Bronchial epithelial cell (primary cell): ENCODE measurements around the gene ADGRG6. TPM values are rescaled to one million over a fixed set of nuclear protein-coding genes. Genes with fewer than 3 reads are reported as not detected.

Experiments used
- DNase-seq: peaks from one replicate; pipeline ENCODE4 v3.0.0-alpha.2; 2010; ENCODE audit warnings: low read depth
- FAIRE-seq: peaks from 2 replicates; lab custom pipeline; 2011; peaks lifted over from hg19 to GRCh38; lab: Jason Lieb, UNC
- H3K27me3 ChIP-seq: 2 replicates; pipeline ENCODE4 v1.5.1; 2011; ENCODE audit warnings: low read length; ENCODE audit not compliant: control insufficient read depth, insufficient read depth
- H3K36me3 ChIP-seq: 2 replicates; pipeline ENCODE4 v1.5.1; 2011; ENCODE audit warnings: low read length; ENCODE audit not compliant: control insufficient read depth, insufficient read depth
- H3K4me3 ChIP-seq: 2 replicates; pipeline ENCODE4 v1.5.1; 2011; ENCODE audit warnings: mild to moderate bottlenecking, low read depth, low read length, control low read depth
- total RNA-seq: library from RNA; depleted of rRNA; stranded (reverse); fragments of >200 nt; gene quantifications from 2 replicates; pipeline ENCODE4 v1.2.1, GENCODE V29; 2014
- TF ChIP-seq, protein P1 (sequence below): IDR thresholded peaks from 2 replicates; pipeline ENCODE4 v1.5.1; 2011; ENCODE audit warnings: mild to moderate bottlenecking, moderate library complexity, low read length, control low read depth, inconsistent platforms; ENCODE audit not compliant: insufficient read depth, severe bottlenecking

The ADGRG6 gene
- total RNA-seq, 1 donor from 2014 or later: 12.4 TPM

DNA sequence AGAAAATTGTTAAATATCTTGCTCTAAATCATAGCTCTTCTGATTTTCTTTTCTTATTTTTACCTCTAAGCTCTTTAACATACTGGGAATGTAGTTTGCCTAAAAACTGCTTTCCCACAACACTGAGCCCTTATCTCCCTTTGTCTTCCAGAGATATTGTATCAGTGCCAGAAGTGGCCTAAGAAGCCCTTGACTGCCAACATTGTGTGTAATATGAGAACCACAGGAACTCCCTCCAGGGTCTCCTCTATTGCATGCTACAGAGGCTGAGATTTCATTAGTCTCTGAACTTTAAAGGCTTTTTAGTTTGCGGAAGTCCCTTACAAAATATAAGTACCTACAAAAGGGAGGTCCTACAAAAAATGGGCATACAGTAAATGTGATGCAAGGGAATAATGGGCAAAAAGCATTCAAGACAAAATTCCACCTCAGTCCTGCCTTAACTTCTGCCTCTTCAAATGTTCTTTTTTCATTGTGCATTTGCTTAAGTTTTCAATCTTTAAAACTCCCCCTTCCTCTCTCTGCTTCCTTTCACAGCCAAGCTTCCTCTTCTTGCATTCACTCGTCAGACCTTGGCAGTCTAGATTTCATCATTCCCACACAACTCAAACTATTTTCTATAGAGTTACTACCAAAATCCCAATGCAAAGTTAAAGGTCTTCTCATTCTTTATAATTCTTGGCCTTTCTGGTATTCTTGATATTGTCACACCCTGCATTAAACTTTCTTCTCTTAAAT, 76.5 kb downstream of the ADGRG6 start:
- no peak for FAIRE-seq
- TF ChIP-seq, protein P1, sequence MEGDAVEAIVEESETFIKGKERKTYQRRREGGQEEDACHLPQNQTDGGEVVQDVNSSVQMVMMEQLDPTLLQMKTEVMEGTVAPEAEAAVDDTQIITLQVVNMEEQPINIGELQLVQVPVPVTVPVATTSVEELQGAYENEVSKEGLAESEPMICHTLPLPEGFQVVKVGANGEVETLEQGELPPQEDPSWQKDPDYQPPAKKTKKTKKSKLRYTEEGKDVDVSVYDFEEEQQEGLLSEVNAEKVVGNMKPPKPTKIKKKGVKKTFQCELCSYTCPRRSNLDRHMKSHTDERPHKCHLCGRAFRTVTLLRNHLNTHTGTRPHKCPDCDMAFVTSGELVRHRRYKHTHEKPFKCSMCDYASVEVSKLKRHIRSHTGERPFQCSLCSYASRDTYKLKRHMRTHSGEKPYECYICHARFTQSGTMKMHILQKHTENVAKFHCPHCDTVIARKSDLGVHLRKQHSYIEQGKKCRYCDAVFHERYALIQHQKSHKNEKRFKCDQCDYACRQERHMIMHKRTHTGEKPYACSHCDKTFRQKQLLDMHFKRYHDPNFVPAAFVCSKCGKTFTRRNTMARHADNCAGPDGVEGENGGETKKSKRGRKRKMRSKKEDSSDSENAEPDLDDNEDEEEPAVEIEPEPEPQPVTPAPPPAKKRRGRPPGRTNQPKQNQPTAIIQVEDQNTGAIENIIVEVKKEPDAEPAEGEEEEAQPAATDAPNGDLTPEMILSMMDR: no peak
- Histone ChIP-seq H3K27me3 (no peaks in the 10 kb centered on the region), H3K4me3 (no peak overlapping the region), H3K36me3 (no peaks in the 10 kb centered on the region)
- DNase-seq: peak; percentile 67

DNA sequence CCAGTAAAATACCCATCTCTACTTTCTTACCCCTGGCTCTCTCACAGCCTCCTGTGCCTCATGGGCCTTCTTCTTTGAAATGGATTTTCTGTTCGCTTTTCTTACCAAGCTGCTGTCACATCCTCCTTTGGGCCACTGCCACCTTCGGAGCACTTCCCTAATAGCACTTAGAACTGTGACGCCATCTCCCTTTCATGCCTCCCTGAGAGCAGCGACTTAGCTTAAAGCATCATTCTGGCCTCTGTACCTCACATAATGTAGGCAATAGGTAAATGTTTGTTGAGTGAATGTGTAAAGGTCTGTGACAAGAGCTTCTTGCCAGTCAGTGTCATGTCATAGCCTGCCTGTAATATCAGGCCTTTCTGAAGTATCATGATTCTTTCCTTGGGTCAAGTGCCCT, 78.8 kb downstream of the ADGRG6 start:
- TF ChIP-seq, protein P1: no peak
- no peak for DNase-seq
- Histone ChIP-seq H3K27me3 (no peaks in the 10 kb centered on the region), H3K36me3 (no peaks in the 10 kb centered on the region), H3K4me3 (no peak overlapping the region)
- FAIRE-seq: no peak

DNA sequence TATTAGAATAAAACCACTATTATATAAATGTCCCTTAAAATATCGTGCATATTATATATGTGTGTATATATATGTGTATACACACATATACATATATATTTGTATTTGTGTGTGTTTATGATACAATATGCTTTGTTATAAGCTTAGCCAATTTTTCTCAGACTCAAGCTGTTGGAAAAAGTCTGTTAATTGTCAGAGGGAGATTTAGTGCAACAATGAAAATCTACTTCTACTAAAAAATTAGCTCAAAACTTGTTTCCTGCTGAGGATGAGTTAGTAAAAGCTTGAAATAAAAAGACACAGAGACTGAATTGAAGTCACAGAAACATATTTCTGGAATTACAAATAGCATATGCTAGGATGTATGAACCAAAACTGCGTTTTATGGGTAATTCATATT, 79.4 kb downstream of the ADGRG6 start:
- DNase-seq: no peak
- H3K27me3 ChIP-seq: no peaks in the 10 kb centered on the region
- no peak for FAIRE-seq
- TF ChIP-seq, protein P1: no peak
- no peak overlapping the region for H3K4me3 ChIP-seq
- H3K36me3 ChIP-seq: no peaks in the 10 kb centered on the region

DNA sequence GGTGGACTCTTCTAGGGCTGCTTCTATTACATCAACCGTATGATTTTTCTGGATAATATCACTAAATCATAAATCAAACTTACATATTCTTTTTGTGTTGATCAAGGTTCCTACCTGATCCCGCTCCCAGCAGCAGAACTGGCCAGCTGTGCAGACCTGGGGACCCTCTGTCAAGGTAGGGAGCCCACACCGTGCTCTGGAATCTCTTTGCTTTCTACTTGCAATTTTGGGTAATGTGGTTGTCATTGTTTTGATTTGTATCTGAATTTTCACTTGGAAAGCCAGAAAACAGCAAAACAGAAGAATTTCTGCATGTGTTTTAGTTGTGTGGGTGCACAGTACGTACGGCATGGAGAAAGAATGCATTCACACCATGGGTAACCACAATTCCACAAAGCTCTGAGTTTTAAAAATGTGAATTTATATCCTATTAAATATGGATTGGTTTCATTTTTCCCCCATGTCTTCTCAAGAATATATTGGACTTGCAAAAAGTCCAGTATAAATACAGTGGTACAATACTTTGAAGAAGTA, 80.1 kb downstream of the ADGRG6 start:
- no peak for FAIRE-seq
- Histone ChIP-seq H3K36me3 (no peaks in the 10 kb centered on the region), H3K27me3 (no peaks in the 10 kb centered on the region), H3K4me3 (no peak overlapping the region)
- no peak for DNase-seq
- TF ChIP-seq, protein P1: no peak

DNA sequence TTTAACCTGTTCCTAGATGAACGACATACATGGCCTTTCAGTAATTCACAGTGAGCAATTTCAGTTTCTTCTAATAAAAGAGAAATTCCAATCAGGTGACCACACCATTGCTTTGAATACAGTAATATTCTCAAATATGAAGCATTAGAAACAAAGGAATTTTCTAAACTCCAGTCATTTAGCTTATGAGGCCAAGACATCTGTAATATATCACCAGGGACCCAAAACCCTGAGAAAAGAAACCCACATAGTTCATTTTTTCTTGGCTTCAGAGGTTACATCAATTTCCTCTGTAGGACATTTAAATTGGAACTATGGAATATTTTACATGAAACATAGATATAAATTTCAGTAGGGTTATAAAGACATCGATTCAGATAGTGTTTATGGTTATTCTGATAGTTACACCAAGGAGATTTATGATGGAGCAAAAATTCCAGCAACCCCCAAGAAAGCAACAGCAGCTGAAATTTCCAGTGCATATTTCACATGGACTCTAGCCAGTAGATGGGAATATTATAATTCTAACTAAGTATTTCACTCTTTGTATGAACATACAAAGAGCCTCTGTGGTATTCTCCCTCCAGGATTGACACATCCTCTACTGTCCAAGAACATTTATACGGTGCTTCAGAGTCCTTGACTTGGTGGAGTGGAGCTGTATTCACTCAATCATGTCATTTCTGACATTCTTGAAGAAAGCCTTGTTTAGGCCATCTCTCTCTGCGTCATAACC, 82.9 kb downstream of the ADGRG6 start:
- FAIRE-seq (no peak), DNase-seq (no peak)
- Histone ChIP-seq H3K4me3 (no peak overlapping the region), H3K27me3 (no peaks in the 10 kb centered on the region), H3K36me3 (no peaks in the 10 kb centered on the region)
- TF ChIP-seq, protein P1: no peak
